Mucosa of rectum (tissue), 2 donors: ENCODE results near the gene CLEC11A.

ENCODE experiments used
- H3K27ac ChIP-seq, 2 donors: one replicate each; pipeline ENCODE4 v1.7.0; 2013; ENCODE audit warnings: inconsistent platforms in 2 of 2, low read depth in 2 of 2, low read length in 2 of 2
- H3K27me3 ChIP-seq, 2 donors: one replicate each; pipeline ENCODE4 v1.7.0; 2013; ENCODE audit warnings: low read length in 2 of 2; ENCODE audit not compliant: control insufficient read depth in 2 of 2, insufficient read depth in 2 of 2
- H3K36me3 ChIP-seq, 2 donors: one replicate each; pipeline ENCODE4 v1.7.0; 2013; ENCODE audit warnings: low read length in 2 of 2; ENCODE audit not compliant: control insufficient read depth in 2 of 2, insufficient read depth in 2 of 2
- H3K4me1 ChIP-seq, 2 donors: one replicate each; pipeline ENCODE4 v1.7.0; 2013; ENCODE audit warnings: low read length in 2 of 2, mild to moderate bottlenecking in 1 of 2; ENCODE audit not compliant: control insufficient read depth in 2 of 2, insufficient read depth in 2 of 2
- H3K4me3 ChIP-seq, 2 donors: one replicate each; pipeline ENCODE4 v1.7.0; 2013; ENCODE audit warnings: low read length in 2 of 2
- H3K9ac ChIP-seq, 2 donors: one replicate each; pipeline ENCODE4 v1.7.0; 2013; ENCODE audit warnings: low read length in 2 of 2, low read depth in 1 of 2, mild to moderate bottlenecking in 1 of 2
- H3K9me3 ChIP-seq, 2 donors: one replicate each; pipeline ENCODE4 v1.7.0; 2013; ENCODE audit warnings: low read length in 2 of 2; ENCODE audit not compliant: control insufficient read depth in 2 of 2
- donor health status: healthy.
- donor health status: Normal muscosa, but diverticular disease.

Gene CLEC11A

GRCh38 chr19:50723735-50724521 lies 764 bp downstream of the CLEC11A start:
- Histone ChIP-seq H3K9ac (peak overlapping the region; percentile 27 to 32), H3K36me3 (no peaks in the 10 kb centered on the region), H3K9me3 (no peaks in the 10 kb centered on the region), H3K27me3 (peaks cover 20 to 31% of the 10 kb centered on the region in 2 donors), H3K4me1 (peaks cover 3 to 11% of the 10 kb centered on the region in 2 donors), H3K4me3 (peak overlapping the region; percentile 59 to 64), H3K27ac (peak overlapping the region in 1 of 2 donors; percentile 48)

GRCh38 chr19:50724522-50725217 lies 1.5 kb downstream of the CLEC11A start:
- peak overlapping the region in 1 of 2 donors; percentile 38 for H3K27ac ChIP-seq
- no peaks in the 10 kb centered on the region for H3K9me3 ChIP-seq

GRCh38 chr19:50725218-50725910 lies 2.2 kb downstream of the CLEC11A start:
- H3K36me3 ChIP-seq, result no peaks in the 10 kb centered on the region
- peaks cover 19 to 29% of the 10 kb centered on the region in 2 donors for H3K27me3 ChIP-seq
- H3K9ac ChIP-seq, result peak overlapping the region; percentile 41 to 67
- no peaks in the 10 kb centered on the region for H3K9me3 ChIP-seq
- H3K27ac ChIP-seq, result no peak overlapping the region
- peak overlapping the region; percentile 59 to 73 for H3K4me3 ChIP-seq
- peaks cover 3 to 11% of the 10 kb centered on the region in 2 donors for H3K4me1 ChIP-seq

More at GRCh38 chr19:50724522-50725217, 1.5 kb downstream of the CLEC11A start:
- peak overlapping the region; percentile 32 to 67 for H3K9ac ChIP-seq
- peaks cover 20 to 31% of the 10 kb centered on the region in 2 donors for H3K27me3 ChIP-seq
- no peaks in the 10 kb centered on the region for H3K36me3 ChIP-seq
- H3K4me1 ChIP-seq, result peaks cover 3 to 11% of the 10 kb centered on the region in 2 donors
- H3K4me3 ChIP-seq, result peak overlapping the region; percentile 59 to 73

- Histone ChIP-seq H3K27me3 (peaks cover 14 to 24% of the 10 kb centered on the region in 2 donors), H3K27ac (no peak overlapping the region), H3K9me3 (no peaks in the 10 kb centered on the region), H3K4me3 (peak overlapping the region; percentile 59 to 73), H3K9ac (no peak overlapping the region), H3K36me3 (no peaks in the 10 kb centered on the region), H3K4me1 (peaks cover 3 to 11% of the 10 kb centered on the region in 2 donors)
These were observed 2.7 kb downstream of the CLEC11A start for GRCh38 chr19:50725911-50726230.

- peaks cover 3 to 8% of the 10 kb centered on the region in 2 donors for H3K27me3 ChIP-seq
- no peak overlapping the region for H3K9ac ChIP-seq
- H3K36me3 ChIP-seq, result no peaks in the 10 kb centered on the region
- H3K4me1 ChIP-seq, result peaks cover 3 to 11% of the 10 kb centered on the region in 2 donors
- H3K9me3 ChIP-seq, result no peaks in the 10 kb centered on the region
- H3K4me3 ChIP-seq, result no peak overlapping the region
- H3K27ac ChIP-seq, result no peak overlapping the region
These were observed 5.0 kb downstream of the CLEC11A start for GRCh38 chr19:50728084-50728737.

- no peaks in the 10 kb centered on the region for H3K9me3 ChIP-seq
- H3K27me3 ChIP-seq, result peaks cover 0 to 2% of the 10 kb centered on the region in 2 donors
- no peak overlapping the region for H3K9ac ChIP-seq
- H3K4me1 ChIP-seq, result peaks cover 3 to 7% of the 10 kb centered on the region in 2 donors
- no peaks in the 10 kb centered on the region for H3K36me3 ChIP-seq
- no peak overlapping the region for H3K4me3 ChIP-seq
- H3K27ac ChIP-seq, result no peak overlapping the region
These were observed 6.7 kb downstream of the CLEC11A start for GRCh38 chr19:50729894-50730293.

GRCh38 chr19:50735869-50736268 lies 12.7 kb downstream of the CLEC11A start:
- peaks cover 4 to 5% of the 10 kb centered on the region in 2 donors for H3K27me3 ChIP-seq
- H3K4me1 ChIP-seq, result no peaks in the 10 kb centered on the region
- no peak overlapping the region for H3K9ac ChIP-seq
- H3K9me3 ChIP-seq, result no peaks in the 10 kb centered on the region
- H3K27ac ChIP-seq, result no peak overlapping the region
- H3K36me3 ChIP-seq, result no peaks in the 10 kb centered on the region
- no peak overlapping the region for H3K4me3 ChIP-seq

- Histone ChIP-seq H3K27me3 (peaks cover 4 to 10% of the 10 kb centered on the region in 2 donors), H3K4me1 (no peaks in the 10 kb centered on the region), H3K36me3 (no peaks in the 10 kb centered on the region), H3K9me3 (no peaks in the 10 kb centered on the region), H3K9ac (no peak overlapping the region), H3K27ac (no peak overlapping the region), H3K4me3 (no peak overlapping the region)
These were observed 13.2 kb downstream of the CLEC11A start for GRCh38 chr19:50736338-50736737.

- Histone ChIP-seq H3K9me3 (no peaks in the 10 kb centered on the region), H3K36me3 (no peaks in the 10 kb centered on the region), H3K27me3 (peaks cover 4 to 14% of the 10 kb centered on the region in 2 donors), H3K4me3 (no peak overlapping the region), H3K27ac (no peak overlapping the region), H3K4me1 (no peaks in the 10 kb centered on the region), H3K9ac (no peak overlapping the region)
These were observed 16.2 kb downstream of the CLEC11A start for GRCh38 chr19:50739132-50739913.
